ENCODE results near the gene KIN. TPM values are rescaled to one million over a fixed set of nuclear protein-coding genes. Genes with fewer than 3 reads are reported as not detected.
A peak's percentile ranks its signal among the peaks of the same experiment; 100 is the strongest.

The KIN gene
- total RNA-seq (2022) (15.0 and 16.2 TPM in 2 replicates), Bru-seq, nascent RNA (percentile 84 among the genes with signal in this experiment), BruChase-seq, experiment 1, labeled RNA remaining after a 6-hour chase (percentile 74 among the genes with signal in this experiment), BruChase-seq, experiment 2, labeled RNA remaining after a 2-hour chase (percentile 78 among the genes with signal in this experiment)
- long read RNA-seq, full-length matches to known transcripts: 29 of 33 reads
- long read RNA-seq, partial matches to known transcripts: 2 of 33 reads
- long read RNA-seq, other reads (novel, unspliced or antisense): 2 of 33 reads

GRCh38 chr10:7787857-7788638 is at the start of gene KIN, which contains the start of gene ATP5F1C:
Gene KIN (minus strand): TSS chr10:7787993. CDS start chr10:7787933, 60 bp downstream.
Gene ATP5F1C (plus strand): TSS chr10:7788177. CDS start chr10:7788208, 31 bp downstream.
- TF ChIP-seq CTCF (IDR thresholded peaks at IDR 0.05; ENCODE audit: unreplicated experiment): no peak
- peak within 1 kb of the TSS; percentile 42 for H3K27ac Mint-ChIP-seq (ENCODE audit: unreplicated experiment)
- H3K27me3 Mint-ChIP-seq (ENCODE audit: unreplicated experiment): no peaks in the 10 kb centered on the region
- H3K9me3 Mint-ChIP-seq (ENCODE audit: low read depth, unreplicated experiment): no peaks in the 10 kb centered on the region
- H3K4me3 Mint-ChIP-seq (ENCODE audit: low read depth, unreplicated experiment): no peak within 1 kb of the TSS
- H3K4me1 Mint-ChIP-seq (ENCODE audit: low read depth, unreplicated experiment): peaks cover 32% of the 10 kb centered on the region
- DNase-seq: peak; percentile 97
- H3K36me3 Mint-ChIP-seq (ENCODE audit: insufficient read depth, unreplicated experiment): peaks cover 14% of the 10 kb centered on the region
- BruUV-seq (replicated peaks): no TSS peak
- intact Hi-C loops (cut with micrococcal nuclease; ENCODE audit: unreplicated experiment): loop anchor here (5.0 kb wide), 1 partner anchor 101 kb away; no protein-coding TSS in a partner anchor
- CTCF ChIA-PET: interaction anchor here (1.0 to 2.1 kb wide), 5 partner anchors 9 to 1092 kb away, joined by 3 to 9 read pairs (median 6); partner anchors contain the start of gene TAF3

DNA sequence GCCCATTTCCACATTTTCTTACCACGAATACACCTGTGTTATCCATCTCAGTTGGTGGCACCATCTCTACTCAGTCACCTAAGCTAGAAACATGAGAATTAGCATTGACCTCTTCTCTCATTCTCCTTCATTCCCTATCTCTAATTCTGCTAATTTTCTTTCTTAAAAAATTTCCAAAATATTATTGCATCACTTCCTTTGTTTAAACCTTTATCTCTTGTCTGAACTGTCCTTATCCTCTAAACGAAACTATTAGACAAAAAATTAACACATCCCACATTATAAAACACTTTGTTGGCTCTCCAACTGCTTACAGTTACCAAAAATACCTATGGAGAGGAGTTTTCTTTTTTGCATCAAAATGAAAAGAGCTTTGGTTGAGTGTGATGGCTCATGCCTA is 48.8 kb upstream of the KIN start:
- no peak for DNase-seq
- Mint-ChIP-seq H3K27ac (ENCODE audit: unreplicated experiment) (no peak overlapping the region), H3K36me3 (ENCODE audit: insufficient read depth, unreplicated experiment) (no peaks in the 10 kb centered on the region), H3K27me3 (ENCODE audit: unreplicated experiment) (no peaks in the 10 kb centered on the region), H3K4me3 (ENCODE audit: low read depth, unreplicated experiment) (no peak overlapping the region), H3K9me3 (ENCODE audit: low read depth, unreplicated experiment) (no peaks in the 10 kb centered on the region), H3K4me1 (ENCODE audit: low read depth, unreplicated experiment) (no peaks in the 10 kb centered on the region)
- CTCF ChIA-PET: no interaction called here
- intact Hi-C loops (cut with micrococcal nuclease; ENCODE audit: unreplicated experiment): no loop called here
- BruUV-seq (replicated peaks): no TSS peak
- no peak for TF ChIP-seq CTCF (IDR thresholded peaks at IDR 0.05; ENCODE audit: unreplicated experiment)

- H3K27me3 Mint-ChIP-seq (ENCODE audit: unreplicated experiment): no peaks in the 10 kb centered on the region
- H3K4me1 Mint-ChIP-seq (ENCODE audit: low read depth, unreplicated experiment): no peaks in the 10 kb centered on the region
- H3K36me3 Mint-ChIP-seq (ENCODE audit: insufficient read depth, unreplicated experiment): peaks cover 5% of the 10 kb centered on the region
- H3K9me3 Mint-ChIP-seq (ENCODE audit: low read depth, unreplicated experiment): no peaks in the 10 kb centered on the region
- TF ChIP-seq CTCF (IDR thresholded peaks at IDR 0.05; ENCODE audit: unreplicated experiment): no peak
- no peak overlapping the region for H3K4me3 Mint-ChIP-seq (ENCODE audit: low read depth, unreplicated experiment)
- no peak for DNase-seq
- CTCF ChIA-PET: no interaction called here
- no TSS peak for BruUV-seq (replicated peaks)
- H3K27ac Mint-ChIP-seq (ENCODE audit: unreplicated experiment): no peak overlapping the region
- intact Hi-C loops (cut with micrococcal nuclease; ENCODE audit: unreplicated experiment): no loop called here
These were observed 46.5 kb upstream of the KIN start for GRCh38 chr10:7834262-7834661.

DNA sequence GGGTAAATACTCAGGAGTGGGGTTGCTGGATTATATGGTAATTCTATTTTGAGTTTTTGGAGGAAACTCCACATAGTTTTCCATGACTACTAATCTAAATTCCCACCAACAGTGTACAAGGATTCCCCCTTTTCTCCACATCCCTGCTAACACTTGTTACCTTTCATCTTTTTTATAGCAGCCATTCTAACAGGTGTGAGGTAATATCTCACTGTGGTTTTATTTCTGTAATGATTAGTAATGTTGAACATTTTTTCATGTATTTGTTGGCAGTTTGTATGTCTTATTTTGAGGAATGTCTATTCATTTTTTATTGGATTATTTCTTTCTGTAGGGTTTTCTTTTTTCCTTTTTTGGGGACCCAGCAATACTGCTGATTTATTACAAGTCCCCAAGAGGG is 45.4 kb upstream of the KIN start:
- intact Hi-C loops (cut with micrococcal nuclease; ENCODE audit: unreplicated experiment): no loop called here
- no peak overlapping the region for H3K27ac Mint-ChIP-seq (ENCODE audit: unreplicated experiment)
- no TSS peak for BruUV-seq (replicated peaks)
- H3K36me3 Mint-ChIP-seq (ENCODE audit: insufficient read depth, unreplicated experiment): peaks cover 5% of the 10 kb centered on the region
- no peak for TF ChIP-seq CTCF (IDR thresholded peaks at IDR 0.05; ENCODE audit: unreplicated experiment)
- H3K4me1 Mint-ChIP-seq (ENCODE audit: low read depth, unreplicated experiment): no peaks in the 10 kb centered on the region
- no peak for DNase-seq
- no peak overlapping the region for H3K4me3 Mint-ChIP-seq (ENCODE audit: low read depth, unreplicated experiment)
- no peaks in the 10 kb centered on the region for H3K27me3 Mint-ChIP-seq (ENCODE audit: unreplicated experiment)
- CTCF ChIA-PET: no interaction called here
- H3K9me3 Mint-ChIP-seq (ENCODE audit: low read depth, unreplicated experiment): no peaks in the 10 kb centered on the region
